Endodermal cell (in vitro differentiated cells): ENCODE measurements around the gene CNTNAP1. TPM values are rescaled to one million over a fixed set of nuclear protein-coding genes. Genes with fewer than 3 reads are reported as not detected.

Experiments
- DNase-seq: peaks from one replicate; pipeline ENCODE4 v3.0.0-alpha.2; 2017
- H3K27ac ChIP-seq: 2 replicates; pipeline ENCODE4 v1.5.1; 2013; ENCODE audit warnings: mild to moderate bottlenecking, low read depth, low read length, moderate library complexity
- H3K27me3 ChIP-seq: 2 replicates; pipeline ENCODE4 v1.6.1; 2013; ENCODE audit warnings: mild to moderate bottlenecking, low read length, moderate library complexity; ENCODE audit not compliant: insufficient read depth, control insufficient read depth, poor library complexity, severe bottlenecking
- H3K36me3 ChIP-seq: 2 replicates; pipeline ENCODE4 v1.7.0; 2013; ENCODE audit warnings: mild to moderate bottlenecking, low read length, moderate library complexity; ENCODE audit not compliant: control insufficient read depth, insufficient read depth
- H3K4me1 ChIP-seq: one replicate; pipeline ENCODE4 v1.7.0; 2013; ENCODE audit warnings: low read length; ENCODE audit not compliant: control insufficient read depth, insufficient read depth
- H3K4me3 ChIP-seq: 2 replicates; pipeline ENCODE4 v1.5.1; 2013; ENCODE audit warnings: mild to moderate bottlenecking, low read length, moderate library complexity
- H3K9ac ChIP-seq: 2 replicates; pipeline ENCODE4 v1.6.1; 2013; ENCODE audit warnings: mild to moderate bottlenecking, low read length, moderate library complexity; ENCODE audit not compliant: poor library complexity, severe bottlenecking; ENCODE audit errors: extremely low read depth
- H3K9me3 ChIP-seq: 2 replicates; pipeline ENCODE4 v1.6.1; 2013; ENCODE audit warnings: mild to moderate bottlenecking, low read length, moderate library complexity; ENCODE audit not compliant: control insufficient read depth
- H3K27ac Mint-ChIP-seq: 2 replicates; pipeline ENCODE4 v1.8.0; 2020; ENCODE audit warnings: mixed read lengths
- H3K27me3 Mint-ChIP-seq: 2 replicates; pipeline ENCODE4 v1.8.0; 2021; ENCODE audit warnings: mild to moderate bottlenecking, mixed read lengths; ENCODE audit not compliant: insufficient read depth
- H3K36me3 Mint-ChIP-seq: 2 replicates; pipeline ENCODE4 v1.8.0; 2020; ENCODE audit warnings: low read depth, mixed read lengths
- H3K4me1 Mint-ChIP-seq: 2 replicates; pipeline ENCODE4 v1.8.0; 2020; ENCODE audit warnings: mixed read lengths
- H3K4me3 Mint-ChIP-seq: 2 replicates; pipeline ENCODE4 v1.8.0; 2020; ENCODE audit warnings: mild to moderate bottlenecking, moderate library complexity, mixed read lengths
- H3K9me3 Mint-ChIP-seq: 2 replicates; pipeline ENCODE4 v1.8.0; 2020; ENCODE audit warnings: mild to moderate bottlenecking, mixed read lengths
- CTCF ChIP-seq: fragments of 200-600 bp; sonication (generic); conservative IDR thresholded peaks from 2 replicates; pipeline ENCODE4 v1.5.0; 2021; ENCODE audit warnings: antibody characterized with exemption, mild to moderate bottlenecking
- WGBS, 2 experiments: methylation state at CpG; one replicate each; pipeline versions ENCODE4 v1.1.5 to v1.1.7; 2013; ENCODE audit warnings: missing lambda C conversion rate in 2 of 2, mixed read lengths in 1 of 2; ENCODE audit not compliant: insufficient coverage in 1 of 2, insufficient read length in 1 of 2; 5-methylcytosine and 5-hydroxymethylcytosine counted together
- microRNA-seq: library from miRNA; unstranded; fragments of <30 nt; microRNA quantifications from one replicate; pipeline ENCODE4 v1.2.0, GENCODE V29; 2020; ENCODE audit warnings: borderline microRNAs expressed
- total RNA-seq, 2 donors: library from RNA; stranded (reverse); fragmentation: NEBNext Ultra II Directional in 1 of 2; extraction: Animal tissue kit (Norgen Biotek cat#: 25700) in 1 of 2; gene quantifications; 2 replicates in 1 of 2; 3 replicates in 1 of 2; pipeline ENCODE4 v1.2.1, GENCODE V29; 2021

CNTNAP1 gene
- total RNA-seq, 2 donors from 2014 or later: 9.9 to 18.9 TPM

DNA sequence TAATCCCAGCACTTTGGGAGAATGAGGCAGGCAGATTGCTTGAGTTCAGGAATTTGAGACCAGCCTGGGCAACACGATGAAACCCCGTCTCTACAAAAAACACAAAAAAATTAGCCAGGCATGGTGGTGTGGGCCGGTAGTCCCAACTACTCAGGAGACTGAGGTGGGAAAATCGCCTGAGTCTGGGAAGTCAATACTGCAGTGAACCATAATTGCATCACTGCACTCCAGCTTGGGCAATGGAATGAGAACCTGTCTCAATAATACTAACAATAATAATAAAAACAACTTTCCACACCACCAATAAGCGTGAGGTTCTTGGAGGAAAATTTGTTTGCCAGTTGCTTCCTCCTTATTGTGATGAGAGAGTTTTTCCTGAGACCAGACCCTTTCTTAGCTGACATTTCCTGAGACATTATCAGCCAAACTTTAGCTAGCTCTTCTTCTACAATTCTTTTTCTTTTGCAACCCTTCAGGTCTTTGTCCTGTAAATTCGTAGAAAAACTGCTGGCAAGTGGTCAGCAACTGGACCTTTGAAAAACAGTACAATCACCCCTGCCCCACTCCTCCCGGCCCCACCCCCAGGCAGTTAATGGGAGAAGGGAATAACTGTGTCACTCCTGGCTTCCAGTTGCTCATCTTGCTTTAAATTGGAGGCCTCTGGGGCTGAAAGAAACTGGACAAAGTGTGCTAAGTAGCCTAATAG lies 66.0 kb downstream of the CNTNAP1 start:
- no peak overlapping the region for H3K4me3 Mint-ChIP-seq
- H3K27me3 ChIP-seq: peaks cover 42% of the 10 kb centered on the region
- no peak overlapping the region for H3K27ac ChIP-seq
- H3K4me1 Mint-ChIP-seq: peaks cover 16% of the 10 kb centered on the region
- no peaks in the 10 kb centered on the region for H3K36me3 ChIP-seq
- H3K9me3 ChIP-seq: no peaks in the 10 kb centered on the region
- H3K4me3 ChIP-seq: no peak overlapping the region
- peaks cover 32% of the 10 kb centered on the region for H3K27me3 Mint-ChIP-seq
- 73 to 80% methylated on average over 5 to 6 of the region's 7 CpGs for WGBS, 2 experiments
- H3K9ac ChIP-seq: no peak overlapping the region
- no peak for DNase-seq
- no peaks in the 10 kb centered on the region for H3K36me3 Mint-ChIP-seq
- peaks cover 4% of the 10 kb centered on the region for H3K9me3 Mint-ChIP-seq
- H3K27ac Mint-ChIP-seq: no peak overlapping the region
- H3K4me1 ChIP-seq: peaks cover 11% of the 10 kb centered on the region
- TF ChIP-seq CTCF: no peak

GRCh38 chr17:42748908-42749798 lies 66.8 kb downstream of the CNTNAP1 start:
- H3K4me3 Mint-ChIP-seq: no peak overlapping the region
- no peak for DNase-seq
- H3K27me3 ChIP-seq: peaks cover 42% of the 10 kb centered on the region
- peaks cover 8% of the 10 kb centered on the region for H3K4me1 ChIP-seq
- H3K36me3 ChIP-seq: no peaks in the 10 kb centered on the region
- 88 to 90% methylated on average over 10 to 11 of the region's 11 CpGs for WGBS, 2 experiments
- H3K4me3 ChIP-seq: no peak overlapping the region
- H3K27ac Mint-ChIP-seq: no peak overlapping the region
- peaks cover 38% of the 10 kb centered on the region for H3K27me3 Mint-ChIP-seq
- H3K9me3 Mint-ChIP-seq: peaks cover 4% of the 10 kb centered on the region
- no peaks in the 10 kb centered on the region for H3K9me3 ChIP-seq
- TF ChIP-seq CTCF: no peak
- no peak overlapping the region for H3K27ac ChIP-seq
- no peak overlapping the region for H3K9ac ChIP-seq
- H3K4me1 Mint-ChIP-seq: peaks cover 9% of the 10 kb centered on the region
- H3K36me3 Mint-ChIP-seq: no peaks in the 10 kb centered on the region

Small RNAs within 50 kb of the gene (microRNA-seq; reads per million reads assigned to microRNA genes)
- not detected for gene MIR6780A

Other genes starting within 250 kb of the CNTNAP1 start
- gene ATP6V0A1, start 223.7 kb upstream of the CNTNAP1 start, total RNA-seq: 10 to 100 TPM; 45.2 to 53.1 TPM
- gene NAGLU, start 146.3 kb upstream of the CNTNAP1 start, total RNA-seq: 10 to 100 TPM; 29.1 to 31.5 TPM
- 1 to 10 TPM; 2.4 to 2.8 TPM for gene HSD17B1, start 129.6 kb upstream of the CNTNAP1 start, total RNA-seq
- gene COASY, start 120.4 kb upstream of the CNTNAP1 start, total RNA-seq: 10 to 100 TPM; 97.7 to 99.4 TPM
- 10 to 100 TPM; 37.1 to 38.5 TPM for gene MLX, start 115.4 kb upstream of the CNTNAP1 start, total RNA-seq
- gene PSMC3IP, start 104.8 kb upstream of the CNTNAP1 start, total RNA-seq: 10 to 100 TPM; 27.8 to 38.6 TPM
- gene RETREG3, start 73.2 kb upstream of the CNTNAP1 start, total RNA-seq: 10 to 100 TPM; 51.5 to 55.4 TPM
- 100 to 1,000 TPM in 1 of 2 donors, 10 to 100 TPM in 1; 94.2 to 124 TPM for gene TUBG1, start 72.8 kb upstream of the CNTNAP1 start, total RNA-seq
- 10 to 100 TPM; 32.4 to 38.0 TPM for gene TUBG2, start 23.2 kb upstream of the CNTNAP1 start, total RNA-seq
- gene PLEKHH3, start 5.5 kb upstream of the CNTNAP1 start, total RNA-seq: 10 to 100 TPM; 13.7 to 24.3 TPM
- 1 to 10 TPM in 1 of 2 donors, under 1 TPM in 1; 0.70 to 1.7 TPM for gene CCR10, start 688 bp upstream of the CNTNAP1 start, total RNA-seq
- gene EZH1, start 62.5 kb downstream of the CNTNAP1 start, total RNA-seq: 10 to 100 TPM; 26.0 to 27.2 TPM
- 1 to 10 TPM; 4.9 to 5.1 TPM for gene RAMP2, start 78.7 kb downstream of the CNTNAP1 start, total RNA-seq
- 100 to 1,000 TPM; 114 to 126 TPM for gene VPS25, start 90.9 kb downstream of the CNTNAP1 start, total RNA-seq
- 1 to 10 TPM; 2.1 to 3.3 TPM for gene WNK4, start 98.1 kb downstream of the CNTNAP1 start, total RNA-seq
- gene COA3, start 116.2 kb downstream of the CNTNAP1 start, total RNA-seq: 10 to 100 TPM; 64.6 to 67.8 TPM
- not detected for gene CNTD1, start 116.3 kb downstream of the CNTNAP1 start, total RNA-seq
- gene BECN1, start 141.8 kb downstream of the CNTNAP1 start, total RNA-seq: 10 to 100 TPM; 59.9 to 60.6 TPM
- gene PSME3, start 150.9 kb downstream of the CNTNAP1 start, total RNA-seq: 100 to 1,000 TPM; 153 to 178 TPM
- 1 to 10 TPM; 3.7 to 3.8 TPM for gene AOC2, start 162.0 kb downstream of the CNTNAP1 start, total RNA-seq
- gene AOC3, start 168.7 kb downstream of the CNTNAP1 start, total RNA-seq: 1 to 10 TPM; 1.3 to 1.9 TPM
- gene G6PC1, start 218.3 kb downstream of the CNTNAP1 start, total RNA-seq: not detected